ENCODE measurements around the gene CCDC194. TPM values are rescaled to one million over a fixed set of nuclear protein-coding genes. Genes with fewer than 3 reads are reported as not detected.

CCDC194 gene
- total RNA-seq, 2 donors from 2014 or later, result not detected

- DNase-seq, result no peak
- ATAC-seq, result no peak
- intact Hi-C loops (cut with DNase I), result no loop called here
These were observed 16.0 kb upstream of the CCDC194 start for GRCh38 chr19:17409990-17410389.

GRCh38 chr19:17406887-17407196, 12.8 kb upstream of the CCDC194 start:
- DNase-seq, result no peak
- intact Hi-C loops (cut with DNase I), result no loop called here
- ATAC-seq, result no peak

- intact Hi-C loops (cut with DNase I), result no loop called here
- peak in 1 of 2 donors; percentile 20 for ATAC-seq
- no peak for DNase-seq
These were observed 12.3 kb upstream of the CCDC194 start for GRCh38 chr19:17406046-17406886.

- ATAC-seq (peak; percentile 92 to 93), DNase-seq (peak; percentile 81)
These were observed 11.5 kb upstream of the CCDC194 start, which contains the start of gene BST2 for GRCh38 chr19:17405250-17406045. BST2 (minus strand) TSS chr19:17405630; CDS start chr19:17405575, 55 bp downstream.

GRCh38 chr19:17404621-17405249, 10.7 kb upstream of the CCDC194 start:
- ATAC-seq (no peak), DNase-seq (no peak)
- intact Hi-C loops (cut with DNase I), result no loop called here

More at GRCh38 chr19:17405250-17406045, 11.5 kb upstream of the CCDC194 start, which contains the start of gene BST2:
- intact Hi-C loops (cut with DNase I), result no loop called here

GRCh38 chr19:17404015-17404414, 10.0 kb upstream of the CCDC194 start:
- intact Hi-C loops (cut with DNase I), result no loop called here
- ATAC-seq (no peak), DNase-seq (no peak)

- DNase-seq, result peak; percentile 38
- ATAC-seq, result peak; percentile 17 to 35
These were observed 9.2 kb upstream of the CCDC194 start for GRCh38 chr19:17402982-17403855.

GRCh38 chr19:17401628-17402027, 7.6 kb upstream of the CCDC194 start:
- intact Hi-C loops (cut with DNase I), result no loop called here
- DNase-seq (no peak), ATAC-seq (no peak)

More at GRCh38 chr19:17402982-17403855, 9.2 kb upstream of the CCDC194 start:
- intact Hi-C loops (cut with DNase I), result no loop called here

- ATAC-seq (no peak), DNase-seq (no peak)
- intact Hi-C loops (cut with DNase I), result loop anchor here in 1 of 2 donors (10.0 kb wide), 1 partner anchor 66 kb away; the partner anchor contains the start of gene NXNL1
These were observed 5.0 kb upstream of the CCDC194 start for GRCh38 chr19:17398902-17399527.

GRCh38 chr19:17394891-17395415, 957 bp upstream of the CCDC194 start:
- DNase-seq (peak; percentile 78), ATAC-seq (peak; percentile 27 to 28)
- intact Hi-C loops (cut with DNase I), result loop anchor here in 1 of 2 donors (10.0 kb wide), 1 partner anchor 70 kb away; the partner anchor contains the start of gene NXNL1

- ATAC-seq, result no peak
- intact Hi-C loops (cut with DNase I), result loop anchor here in 1 of 2 donors (10.0 kb wide), 1 partner anchor 72 kb away; the partner anchor contains the start of gene NXNL1
These were observed 994 bp downstream of the CCDC194 start for GRCh38 chr19:17393002-17393401.

GRCh38 chr19:17391371-17392151, 2.4 kb downstream of the CCDC194 start:
- DNase-seq, result no peak
- intact Hi-C loops (cut with DNase I), result loop anchor here in 1 of 2 donors (10.0 kb wide), 1 partner anchor 73 kb away; the partner anchor contains the start of gene NXNL1
- ATAC-seq, result peak in 1 of 2 donors; percentile 2

More at GRCh38 chr19:17393002-17393401, 994 bp downstream of the CCDC194 start:
- DNase-seq, result no peak

- peak; percentile 98 to 99 for ATAC-seq
- intact Hi-C loops (cut with DNase I), result loop anchor here in 1 of 2 donors (10.0 kb wide), 1 partner anchor 74 kb away; the partner anchor contains the start of gene NXNL1
- peak; percentile 95 for DNase-seq
These were observed 3.2 kb downstream of the CCDC194 start for GRCh38 chr19:17390665-17391370.

- ATAC-seq, result peak in 1 of 2 donors; percentile 2
- DNase-seq, result no peak
- intact Hi-C loops (cut with DNase I), result loop anchor here (5.0 to 10.0 kb wide), 3 partner anchors 43 to 98 kb away; partner anchors contain the start of gene NXNL1 (in 1 of the 2)
These were observed 3.9 kb downstream of the CCDC194 start for GRCh38 chr19:17389957-17390664.

- no peak for ATAC-seq
- intact Hi-C loops (cut with DNase I), result loop anchor here (5.0 kb wide), 2 partner anchors 42 to 97 kb away; no protein-coding TSS in a partner anchor
- DNase-seq, result no peak
These were observed 4.7 kb downstream of the CCDC194 start for GRCh38 chr19:17389288-17389687.
